HG03039 (cell line): ENCODE data around the gene MCTP1.

ENCODE experiments used
- ATAC-seq: cut with Tn5 transposase; IDR thresholded peaks from one replicate; pipeline ENCODE4 v1.9.1; 2021; ENCODE audit warnings: mild to moderate bottlenecking, moderate library complexity; ENCODE audit not compliant: unreplicated experiment

The MCTP1 gene

DNA sequence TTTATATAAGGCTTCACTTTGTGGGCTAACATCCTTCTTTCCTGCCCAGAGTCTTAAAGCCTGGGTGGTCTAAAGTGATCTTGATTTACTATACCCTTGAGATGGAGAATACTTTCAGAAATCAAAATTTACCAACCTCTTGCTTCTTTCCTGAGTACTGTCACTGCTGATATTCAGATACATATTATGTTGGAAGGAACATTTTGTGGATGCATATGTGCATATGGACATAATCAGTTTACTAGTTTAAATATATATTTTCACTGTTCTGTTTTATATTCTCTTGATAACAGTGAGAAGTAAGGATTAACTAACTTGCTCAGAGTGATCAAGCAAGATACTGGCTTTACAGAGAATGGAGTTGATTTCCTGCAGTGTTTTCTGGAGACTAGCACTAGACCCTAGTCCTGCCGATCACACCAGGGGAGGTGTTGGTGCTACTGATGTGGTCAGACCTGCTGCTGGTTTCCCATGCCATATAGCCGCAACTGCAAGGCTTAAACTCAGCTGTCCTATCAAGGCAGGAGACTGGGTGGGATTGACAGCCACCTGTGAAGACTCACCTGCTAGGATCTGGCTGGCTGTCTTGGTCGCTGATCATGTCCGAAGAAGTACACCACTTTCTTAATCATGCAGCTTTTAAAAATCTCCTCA, 608.8 kb downstream of the MCTP1 start:
- no peak for ATAC-seq

DNA sequence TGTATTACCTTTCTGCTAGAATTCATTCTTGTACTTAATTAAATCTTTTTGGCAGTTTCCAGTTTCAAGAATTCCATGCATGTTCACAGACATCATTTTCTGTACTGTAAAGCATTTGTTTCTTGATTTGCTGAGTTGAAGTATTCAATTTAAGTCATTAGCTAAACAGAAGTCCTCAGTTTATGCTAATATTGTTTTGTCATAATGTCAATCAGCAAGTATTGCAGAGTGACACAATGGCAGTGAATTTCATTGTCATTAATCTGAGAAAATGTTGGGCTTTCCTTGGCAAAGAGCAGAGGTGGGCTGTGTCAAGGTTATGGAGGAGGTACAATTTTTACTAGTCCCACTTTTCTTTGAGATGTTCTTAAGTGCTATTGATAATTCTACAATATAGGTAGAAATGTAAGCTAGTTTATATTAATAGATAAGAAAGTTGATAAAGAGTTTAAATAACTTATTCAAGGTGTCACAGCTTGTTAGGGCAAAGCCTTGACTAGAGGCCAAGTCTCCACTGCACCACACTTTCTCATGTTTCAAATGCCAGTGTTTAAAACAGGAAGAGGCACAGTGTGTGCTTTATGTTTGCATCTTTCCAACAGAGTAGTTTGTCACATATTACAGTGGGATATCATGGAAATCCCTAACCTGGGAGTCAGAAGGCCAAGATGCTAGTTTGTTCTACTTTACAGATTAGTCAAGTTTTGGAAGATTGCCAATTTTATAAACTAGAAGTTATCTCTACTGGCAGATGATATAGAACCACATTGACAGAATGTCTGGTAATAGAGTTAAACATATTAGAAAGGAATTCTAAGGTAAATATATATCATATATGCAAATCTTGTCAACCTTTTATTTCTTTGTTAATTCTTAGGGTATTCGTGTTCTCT, 610.2 kb downstream of the MCTP1 start:
- no peak for ATAC-seq

DNA sequence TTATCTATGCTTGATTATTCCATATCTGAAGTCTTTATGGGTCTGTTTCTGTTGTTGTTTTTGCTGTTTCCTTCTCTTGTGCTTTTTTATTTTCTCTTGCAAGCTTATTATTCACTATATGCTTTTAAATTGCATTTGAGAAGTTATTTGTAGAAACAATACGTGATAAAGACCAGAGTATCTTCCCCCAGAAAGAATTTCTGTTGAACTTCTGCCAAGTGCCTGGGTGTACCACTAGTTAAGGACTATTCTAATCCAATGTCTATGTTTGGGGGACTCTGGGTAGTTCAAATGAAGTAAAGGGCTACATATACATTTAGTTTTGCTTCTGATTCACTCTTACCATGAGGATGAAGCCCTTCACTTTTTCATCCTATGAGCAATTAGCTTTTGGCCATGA, 612.1 kb downstream of the MCTP1 start:
- ATAC-seq, result no peak

DNA sequence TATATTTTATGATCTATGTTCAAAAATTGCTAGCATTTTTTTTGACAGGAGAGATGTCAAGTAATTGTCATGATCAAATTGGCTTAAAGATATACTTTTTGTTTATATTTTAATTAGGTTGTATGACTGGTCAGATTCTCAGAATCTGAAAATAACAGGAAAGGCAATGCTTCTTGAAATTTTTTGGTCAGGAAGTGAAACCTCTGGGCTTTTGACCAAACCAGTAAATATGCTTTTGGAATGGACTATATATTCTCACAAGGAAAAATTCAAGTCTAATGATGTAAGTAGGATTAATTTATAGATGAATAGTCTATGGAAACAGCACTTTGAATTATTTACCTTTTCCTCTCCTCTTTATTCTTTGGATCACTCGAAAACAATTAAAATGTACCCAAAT, 614.2 kb downstream of the MCTP1 start:
- ATAC-seq, result no peak

DNA sequence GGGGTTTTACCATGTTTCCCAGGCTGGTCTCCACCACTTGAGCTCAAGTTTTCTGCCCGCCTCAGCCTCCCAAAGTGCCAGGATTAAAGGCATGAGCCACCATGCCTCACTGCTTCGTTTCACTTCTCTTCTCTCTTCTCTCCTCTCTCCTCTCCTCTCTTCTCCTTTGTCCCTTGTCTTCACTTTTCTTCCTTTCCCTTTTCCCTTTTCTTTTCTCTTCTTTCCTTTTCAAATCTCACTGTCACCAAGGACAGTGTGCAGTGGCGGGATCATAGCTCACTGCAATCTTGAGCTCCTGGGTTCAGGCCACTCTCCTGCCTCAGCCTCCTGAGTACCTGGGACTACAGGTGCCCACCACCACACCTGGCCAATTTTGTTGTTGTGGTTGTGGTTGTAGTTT, 617.0 kb downstream of the MCTP1 start:
- no peak for ATAC-seq

DNA sequence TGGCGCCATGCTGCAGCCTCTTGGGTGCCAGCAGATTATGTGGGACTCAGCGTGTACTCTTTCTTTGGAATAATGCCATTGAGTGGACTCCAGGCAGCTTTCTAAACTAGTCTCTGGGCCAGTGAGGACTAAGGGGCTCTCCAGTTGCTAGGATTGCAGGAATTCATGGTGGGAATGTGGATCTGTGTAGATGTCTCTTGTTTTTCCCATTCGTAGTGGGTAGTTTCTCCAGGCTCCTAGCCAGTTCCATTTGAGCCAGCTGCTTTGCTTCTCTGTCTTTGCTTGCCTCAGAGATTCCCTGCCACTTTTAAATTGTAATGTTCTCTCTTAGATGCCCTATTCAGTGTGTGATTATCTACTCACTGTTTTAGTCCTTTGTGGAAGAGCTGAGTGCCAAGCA, 623.8 kb downstream of the MCTP1 start:
- no peak for ATAC-seq

DNA sequence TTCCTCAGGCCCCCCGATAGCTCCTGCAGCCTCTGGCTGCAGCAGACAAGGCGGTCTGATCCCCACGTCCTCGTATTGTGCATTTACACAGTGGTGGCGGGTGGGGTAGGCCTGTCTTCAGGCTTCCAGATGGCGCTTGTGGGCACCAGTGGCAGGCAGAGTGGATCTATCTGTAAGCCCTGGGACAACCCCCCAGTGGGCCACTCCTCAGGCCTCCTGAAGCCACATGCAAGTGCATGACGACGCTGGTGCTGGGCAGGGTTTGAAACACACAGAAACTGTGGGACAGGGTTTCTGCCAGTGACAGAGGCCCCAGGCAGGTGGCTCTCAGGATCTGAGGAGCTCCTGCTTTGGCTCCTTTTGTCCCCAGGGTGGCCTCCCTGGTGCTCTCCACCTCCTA, 624.4 kb downstream of the MCTP1 start:
- ATAC-seq, result no peak

DNA sequence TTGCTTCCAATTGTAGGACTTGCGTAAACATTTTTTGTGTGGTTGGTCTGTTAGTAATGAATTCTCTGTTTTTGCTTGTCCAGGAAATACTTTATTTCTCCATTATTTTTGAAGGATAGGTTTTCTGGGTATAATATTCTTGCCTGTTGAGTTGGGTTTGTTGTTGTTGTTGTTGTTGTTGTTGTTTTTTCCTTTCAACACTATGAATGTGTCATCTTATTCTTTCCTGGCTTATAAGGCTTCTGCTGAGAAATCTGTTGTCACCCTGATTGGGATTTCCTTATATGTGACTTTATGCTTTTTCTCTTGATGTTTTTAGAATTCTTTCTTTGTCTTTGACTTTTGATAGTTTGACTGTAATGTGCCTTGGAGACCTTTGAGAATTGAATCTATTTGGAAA, 626.6 kb downstream of the MCTP1 start:
- no peak for ATAC-seq
